Stimulated activated memory B cell treated with anti-CD40 and anti-IgM and Interleukin-4, amounts not matched to agents 10 μg/mL and 1 μg/mL and 100 μg/mL, for 72 hours (primary cell): Measurements from ENCODE around the gene PPIL4.
"Not testable (repeated sequence)": the region's sequence is repeated elsewhere in the genome, so short reads cannot be mapped to it uniquely, and the experiment has no call there.

Experiments
- ATAC-seq: fragments of 150-1000 bp; cut with Tn5 transposase; 2 replicates; pipeline ENCODE4 v1.10.0; 2021
- H3K27ac Mint-ChIP-seq: one replicate; pipeline ENCODE4 v1.8.0; 2022; ENCODE audit warnings: mild to moderate bottlenecking, mixed read lengths
- H3K27me3 Mint-ChIP-seq: one replicate; pipeline ENCODE4 v1.8.0; 2022; ENCODE audit warnings: mixed read lengths
- H3K36me3 Mint-ChIP-seq: one replicate; pipeline ENCODE4 v1.8.0; 2022; ENCODE audit warnings: mixed read lengths
- H3K4me1 Mint-ChIP-seq: one replicate; pipeline ENCODE4 v1.8.0; 2022; ENCODE audit warnings: mixed read lengths
- H3K4me3 Mint-ChIP-seq: one replicate; pipeline ENCODE4 v1.8.0; 2022; ENCODE audit warnings: mild to moderate bottlenecking, moderate library complexity, mixed read lengths
- H3K9me3 Mint-ChIP-seq: one replicate; pipeline ENCODE4 v1.8.0; 2022; ENCODE audit warnings: mixed read lengths

PPIL4 gene

GRCh38 chr6:149500096-149500495, 45.7 kb downstream of the PPIL4 start:
- Mint-ChIP-seq H3K9me3 (no peaks in the 10 kb centered on the region), H3K4me3 (no peak overlapping the region), H3K4me1 (peaks cover 29% of the 10 kb centered on the region), H3K36me3 (peaks cover 14% of the 10 kb centered on the region), H3K27me3 (no peaks in the 10 kb centered on the region), H3K27ac (no peak overlapping the region)
- ATAC-seq, result no peak

GRCh38 chr6:149499066-149499465, 46.8 kb downstream of the PPIL4 start:
- Mint-ChIP-seq H3K4me1 (peaks cover 39% of the 10 kb centered on the region), H3K27ac (peak overlapping the region; percentile 24), H3K4me3 (no peak overlapping the region), H3K9me3 (no peaks in the 10 kb centered on the region), H3K36me3 (peaks cover 9% of the 10 kb centered on the region), H3K27me3 (no peaks in the 10 kb centered on the region)
- ATAC-seq, result no peak

GRCh38 chr6:149497365-149497764, 48.5 kb downstream of the PPIL4 start:
- Mint-ChIP-seq H3K27ac (peak overlapping the region; percentile 91), H3K9me3 (no peaks in the 10 kb centered on the region), H3K36me3 (no peaks in the 10 kb centered on the region), H3K27me3 (no peaks in the 10 kb centered on the region), H3K4me3 (no peak overlapping the region), H3K4me1 (peaks cover 54% of the 10 kb centered on the region)
- no peak for ATAC-seq

GRCh38 chr6:149496597-149496996, 49.2 kb downstream of the PPIL4 start:
- ATAC-seq, result peak; percentile 76
- Mint-ChIP-seq H3K4me3 (peak overlapping the region; percentile 41), H3K27ac (peak overlapping the region; percentile 91), H3K4me1 (peaks cover 57% of the 10 kb centered on the region)
- H3K9me3 Mint-ChIP-seq, H3K36me3 Mint-ChIP-seq, H3K27me3 Mint-ChIP-seq: not testable (repeated sequence)

DNA sequence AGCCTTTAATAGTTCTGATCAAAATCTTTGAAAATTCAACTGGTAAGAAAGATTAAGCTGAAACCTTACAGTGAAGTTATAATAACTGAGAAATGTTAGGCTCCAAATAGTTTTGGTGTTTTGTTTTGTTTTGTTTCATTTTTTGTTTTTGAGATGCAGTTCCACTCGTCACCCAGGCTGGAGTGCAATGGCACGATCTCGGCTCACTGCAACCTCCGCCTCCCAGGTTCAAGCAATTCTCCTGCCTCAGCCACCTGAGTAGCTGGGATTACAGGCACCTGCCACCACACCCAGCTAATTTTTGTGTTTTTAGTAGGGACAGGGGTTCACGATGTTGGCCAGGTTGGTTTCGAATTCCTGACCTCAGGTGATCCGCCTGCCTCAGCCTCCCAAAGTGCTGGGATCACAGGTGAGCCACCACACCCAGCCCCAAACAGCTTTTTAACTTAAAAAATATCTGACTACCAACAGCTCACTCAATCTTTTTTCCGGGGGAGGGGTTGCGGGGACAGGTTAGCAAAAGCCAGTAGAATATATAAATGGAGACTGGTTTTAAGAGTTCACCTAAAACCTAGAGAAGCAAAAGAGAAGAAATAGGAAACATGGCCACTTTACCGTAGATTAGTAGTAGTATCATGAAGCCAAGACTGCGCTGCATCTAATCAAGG, 50.4 kb downstream of the PPIL4 start:
- not testable (repeated sequence) for ATAC-seq
- Mint-ChIP-seq H3K4me1 (peaks cover 64% of the 10 kb centered on the region), H3K4me3 (peak overlapping the region; percentile 65)

DNA sequence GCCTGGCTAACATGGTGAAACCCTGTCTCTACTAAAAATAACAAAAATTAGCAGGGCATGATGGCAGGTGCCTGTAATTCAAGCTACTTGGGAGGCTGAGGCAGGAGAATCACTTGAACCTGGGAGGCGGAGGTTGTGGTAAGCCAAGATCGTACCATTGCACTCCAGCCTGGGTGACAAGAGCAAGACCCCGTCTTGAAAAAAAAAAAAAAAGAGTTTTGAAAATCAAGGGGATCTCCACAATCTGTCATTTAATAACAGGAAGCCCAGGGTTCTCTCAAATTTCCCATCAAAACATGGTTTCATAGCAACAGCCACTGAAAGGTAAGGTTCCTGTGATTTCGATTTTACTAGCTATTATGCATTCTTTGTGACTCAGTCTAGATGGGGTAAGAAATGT, 51.0 kb downstream of the PPIL4 start:
- Mint-ChIP-seq H3K4me3 (peak overlapping the region; percentile 65), H3K27ac (peak overlapping the region; percentile 91), H3K4me1 (peaks cover 70% of the 10 kb centered on the region)
- not testable (repeated sequence) for H3K9me3 Mint-ChIP-seq, H3K27me3 Mint-ChIP-seq, H3K36me3 Mint-ChIP-seq
- peak; percentile 89 for ATAC-seq

More for the DNA sequence above, 50.4 kb downstream of the PPIL4 start:
- not testable (repeated sequence) for H3K27me3 Mint-ChIP-seq, H3K9me3 Mint-ChIP-seq, H3K36me3 Mint-ChIP-seq
- H3K27ac Mint-ChIP-seq, result peak overlapping the region; percentile 91

- ATAC-seq, result no peak
- peak overlapping the region; percentile 91 for H3K27ac Mint-ChIP-seq
- H3K36me3 Mint-ChIP-seq, result no peaks in the 10 kb centered on the region
- H3K9me3 Mint-ChIP-seq, result no peaks in the 10 kb centered on the region
- no peak overlapping the region for H3K4me3 Mint-ChIP-seq
- no peaks in the 10 kb centered on the region for H3K27me3 Mint-ChIP-seq
- H3K4me1 Mint-ChIP-seq, result peaks cover 75% of the 10 kb centered on the region
Observed at GRCh38 chr6:149493761-149494320, 52.0 kb downstream of the PPIL4 start.

- H3K36me3 Mint-ChIP-seq, result no peaks in the 10 kb centered on the region
- H3K9me3 Mint-ChIP-seq, result no peaks in the 10 kb centered on the region
- ATAC-seq, result no peak
- H3K27ac Mint-ChIP-seq, result peak overlapping the region; percentile 91
- no peaks in the 10 kb centered on the region for H3K27me3 Mint-ChIP-seq
- no peak overlapping the region for H3K4me3 Mint-ChIP-seq
- peaks cover 80% of the 10 kb centered on the region for H3K4me1 Mint-ChIP-seq
Observed at GRCh38 chr6:149492798-149493343, 53.0 kb downstream of the PPIL4 start.

- Mint-ChIP-seq H3K4me3 (no peak overlapping the region), H3K27me3 (no peaks in the 10 kb centered on the region), H3K9me3 (no peaks in the 10 kb centered on the region), H3K27ac (peak overlapping the region; percentile 99), H3K4me1 (peaks cover 66% of the 10 kb centered on the region), H3K36me3 (no peaks in the 10 kb centered on the region)
- ATAC-seq, result no peak
Observed at GRCh38 chr6:149489967-149490366, 55.9 kb downstream of the PPIL4 start.

GRCh38 chr6:149488815-149489214, 57.0 kb downstream of the PPIL4 start:
- peak; percentile 49 for ATAC-seq
- Mint-ChIP-seq H3K27ac (peak overlapping the region; percentile 99), H3K9me3 (no peaks in the 10 kb centered on the region), H3K27me3 (no peaks in the 10 kb centered on the region), H3K4me3 (no peak overlapping the region), H3K4me1 (peaks cover 60% of the 10 kb centered on the region), H3K36me3 (no peaks in the 10 kb centered on the region)

GRCh38 chr6:149487316-149487715, 58.5 kb downstream of the PPIL4 start:
- no peaks in the 10 kb centered on the region for H3K36me3 Mint-ChIP-seq
- peaks cover 55% of the 10 kb centered on the region for H3K4me1 Mint-ChIP-seq
- H3K9me3 Mint-ChIP-seq, result no peaks in the 10 kb centered on the region
- peak overlapping the region; percentile 99 for H3K27ac Mint-ChIP-seq
- H3K27me3 Mint-ChIP-seq, result no peaks in the 10 kb centered on the region
- ATAC-seq, result no peak
- no peak overlapping the region for H3K4me3 Mint-ChIP-seq

- Mint-ChIP-seq H3K9me3 (no peaks in the 10 kb centered on the region), H3K27me3 (no peaks in the 10 kb centered on the region), H3K4me3 (peak within 1 kb of the TSS; percentile 89), H3K4me1 (peaks cover 61% of the 10 kb centered on the region), H3K36me3 (peaks cover 9% of the 10 kb centered on the region), H3K27ac (peak within 1 kb of the TSS; percentile 99)
- peak; percentile 73 for ATAC-seq
Observed at GRCh38 chr6:149484733-149485700, 60.8 kb downstream of the PPIL4 start, which contains the start of gene ZC3H12D. Gene ZC3H12D, minus strand, starts transcription at chr6:149485014. Its CDS starts 10,471 bp downstream, at chr6:149474543.

- peaks cover 19% of the 10 kb centered on the region for H3K36me3 Mint-ChIP-seq
- peak overlapping the region; percentile 89 for H3K4me3 Mint-ChIP-seq
- H3K27ac Mint-ChIP-seq, result peak overlapping the region; percentile 99
- H3K4me1 Mint-ChIP-seq, result peaks cover 65% of the 10 kb centered on the region
- H3K27me3 Mint-ChIP-seq, result no peaks in the 10 kb centered on the region
- no peak for ATAC-seq
- H3K9me3 Mint-ChIP-seq, result no peaks in the 10 kb centered on the region
Observed at GRCh38 chr6:149483849-149484655, 61.8 kb downstream of the PPIL4 start.

DNA sequence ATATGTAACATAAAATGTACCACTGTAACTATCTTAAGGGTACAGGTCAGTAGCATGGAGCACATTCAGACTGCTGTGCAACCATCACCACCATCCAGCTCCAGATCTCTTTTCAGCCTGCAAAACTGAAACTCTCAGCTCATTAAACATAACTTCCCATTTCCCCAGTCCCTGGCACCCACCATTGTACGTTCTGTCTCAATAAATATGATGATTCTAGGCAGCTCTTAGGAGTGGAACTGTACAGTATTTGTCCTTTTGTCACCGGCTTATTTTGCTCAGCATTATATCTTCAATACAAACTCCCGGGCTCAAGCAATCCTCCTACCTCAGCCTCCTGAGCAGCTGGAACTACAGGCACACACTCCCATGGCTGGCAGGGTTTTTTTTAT, 62.5 kb downstream of the PPIL4 start:
- peaks cover 64% of the 10 kb centered on the region for H3K4me1 Mint-ChIP-seq
- H3K9me3 Mint-ChIP-seq, result no peaks in the 10 kb centered on the region
- H3K36me3 Mint-ChIP-seq, result peaks cover 24% of the 10 kb centered on the region
- H3K4me3 Mint-ChIP-seq, result peak overlapping the region; percentile 89
- peak overlapping the region; percentile 99 for H3K27ac Mint-ChIP-seq
- no peak for ATAC-seq
- no peaks in the 10 kb centered on the region for H3K27me3 Mint-ChIP-seq
